Measurements from ENCODE around the gene OR10P1. TPM values are rescaled to one million over a fixed set of nuclear protein-coding genes. Genes with fewer than 3 reads are reported as not detected.

Gene OR10P1
- total and polyA plus RNA-seq, 9 donors: not detected

DNA sequence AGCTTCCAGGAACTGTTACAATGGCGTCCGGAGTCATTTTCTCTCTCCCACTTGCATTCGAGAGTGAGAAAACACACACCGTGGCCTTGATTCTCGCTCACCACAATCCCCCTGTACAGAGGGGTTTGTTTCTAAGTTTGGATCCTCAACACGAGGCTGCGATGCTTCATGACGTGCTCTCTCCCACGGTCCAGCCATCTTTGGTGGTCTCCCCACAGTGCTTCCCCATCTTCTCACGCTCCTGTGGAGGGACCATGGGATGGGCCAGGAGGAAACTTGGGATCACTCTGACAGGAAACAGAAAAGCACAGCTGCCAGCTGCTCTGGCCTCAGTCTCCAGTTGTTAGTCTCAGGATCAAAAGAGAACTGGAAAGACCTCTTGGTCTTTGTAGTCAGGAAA, 28.1 kb downstream of the OR10P1 start:
- no peak overlapping the region for H3K27ac ChIP-seq
- H3K27me3 ChIP-seq: no peaks in the 10 kb centered on the region
- intact Hi-C loops (cut with DNase I): no loop called here
- H3K9me3 ChIP-seq: no peaks in the 10 kb centered on the region
- H3K4me1 ChIP-seq (ENCODE audit: insufficient read depth): no peaks in the 10 kb centered on the region
- no peak for DNase-seq
- TF ChIP-seq, protein P1, sequence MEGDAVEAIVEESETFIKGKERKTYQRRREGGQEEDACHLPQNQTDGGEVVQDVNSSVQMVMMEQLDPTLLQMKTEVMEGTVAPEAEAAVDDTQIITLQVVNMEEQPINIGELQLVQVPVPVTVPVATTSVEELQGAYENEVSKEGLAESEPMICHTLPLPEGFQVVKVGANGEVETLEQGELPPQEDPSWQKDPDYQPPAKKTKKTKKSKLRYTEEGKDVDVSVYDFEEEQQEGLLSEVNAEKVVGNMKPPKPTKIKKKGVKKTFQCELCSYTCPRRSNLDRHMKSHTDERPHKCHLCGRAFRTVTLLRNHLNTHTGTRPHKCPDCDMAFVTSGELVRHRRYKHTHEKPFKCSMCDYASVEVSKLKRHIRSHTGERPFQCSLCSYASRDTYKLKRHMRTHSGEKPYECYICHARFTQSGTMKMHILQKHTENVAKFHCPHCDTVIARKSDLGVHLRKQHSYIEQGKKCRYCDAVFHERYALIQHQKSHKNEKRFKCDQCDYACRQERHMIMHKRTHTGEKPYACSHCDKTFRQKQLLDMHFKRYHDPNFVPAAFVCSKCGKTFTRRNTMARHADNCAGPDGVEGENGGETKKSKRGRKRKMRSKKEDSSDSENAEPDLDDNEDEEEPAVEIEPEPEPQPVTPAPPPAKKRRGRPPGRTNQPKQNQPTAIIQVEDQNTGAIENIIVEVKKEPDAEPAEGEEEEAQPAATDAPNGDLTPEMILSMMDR (IDR thresholded peaks at IDR 0.05): no peak
- no peak for TF ChIP-seq POLR2A (IDR thresholded peaks at IDR 0.05)
- TF ChIP-seq EP300 (IDR thresholded peaks at IDR 0.05): no peak
- H3K4me3 ChIP-seq: no peak overlapping the region
- 58 to 72% (median 66%) methylated on average over 10 of the region's 10 CpGs for WGBS, 3 donors
- no peaks in the 10 kb centered on the region for H3K36me3 ChIP-seq

DNA sequence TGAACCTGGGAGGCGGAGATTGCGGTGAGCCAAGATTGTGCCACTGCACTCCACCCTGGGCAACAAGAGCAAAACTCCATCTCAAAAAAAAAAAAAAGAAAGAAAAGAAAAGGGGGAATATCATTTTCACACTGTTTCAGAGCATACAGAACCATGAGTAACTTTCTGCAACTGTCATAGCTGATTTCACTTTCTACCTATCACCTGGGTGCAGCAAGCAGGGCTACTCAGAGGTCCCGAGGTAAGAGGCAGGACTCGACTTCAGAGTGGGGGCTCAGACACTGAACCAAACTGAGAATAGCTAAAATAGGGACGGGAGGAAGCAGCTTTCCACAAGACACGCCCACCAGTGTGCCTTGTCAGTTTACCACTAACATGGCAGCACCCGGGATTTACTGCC, 29.8 kb downstream of the OR10P1 start:
- TF ChIP-seq, protein P1 (IDR thresholded peaks at IDR 0.05): no peak
- no peak for TF ChIP-seq EP300 (IDR thresholded peaks at IDR 0.05)
- TF ChIP-seq POLR2A (IDR thresholded peaks at IDR 0.05): no peak
- Histone ChIP-seq H3K36me3 (no peaks in the 10 kb centered on the region), H3K4me1 (ENCODE audit: insufficient read depth) (no peaks in the 10 kb centered on the region), H3K27ac (no peak overlapping the region), H3K9me3 (no peaks in the 10 kb centered on the region), H3K4me3 (no peak overlapping the region), H3K27me3 (no peaks in the 10 kb centered on the region)
- DNase-seq: no peak
- WGBS, 3 donors: 77 to 78% (median 77%) methylated on average over 7 of the region's 7 CpGs
- intact Hi-C loops (cut with DNase I): no loop called here

DNA sequence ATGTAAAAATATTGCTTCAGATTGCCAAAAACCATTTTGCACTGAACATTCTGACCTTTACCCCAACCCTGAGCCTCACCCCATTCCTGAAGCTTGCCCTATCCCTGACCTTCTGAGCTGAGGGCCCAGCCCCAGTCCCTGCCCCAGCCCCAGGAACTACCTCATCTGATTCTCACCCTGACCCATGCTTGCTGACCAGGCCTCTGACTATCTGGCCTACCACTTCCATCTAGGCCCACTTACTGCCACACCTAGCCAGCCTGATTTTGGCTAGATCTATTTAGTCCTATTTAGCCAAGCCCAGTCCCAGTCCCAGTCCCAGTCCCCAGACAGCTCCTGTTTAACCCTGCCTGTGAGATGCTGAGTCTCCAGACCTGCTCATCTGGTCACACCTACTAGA, 33.6 kb downstream of the OR10P1 start:
- Histone ChIP-seq H3K36me3 (no peaks in the 10 kb centered on the region), H3K27me3 (no peaks in the 10 kb centered on the region), H3K27ac (no peak overlapping the region), H3K9me3 (no peaks in the 10 kb centered on the region), H3K4me1 (ENCODE audit: insufficient read depth) (no peaks in the 10 kb centered on the region), H3K4me3 (no peak overlapping the region)
- DNase-seq: no peak
- TF ChIP-seq, protein P1 (IDR thresholded peaks at IDR 0.05): no peak
- TF ChIP-seq EP300 (IDR thresholded peaks at IDR 0.05) (no peak), POLR2A (IDR thresholded peaks at IDR 0.05) (no peak)
- intact Hi-C loops (cut with DNase I): no loop called here

DNA sequence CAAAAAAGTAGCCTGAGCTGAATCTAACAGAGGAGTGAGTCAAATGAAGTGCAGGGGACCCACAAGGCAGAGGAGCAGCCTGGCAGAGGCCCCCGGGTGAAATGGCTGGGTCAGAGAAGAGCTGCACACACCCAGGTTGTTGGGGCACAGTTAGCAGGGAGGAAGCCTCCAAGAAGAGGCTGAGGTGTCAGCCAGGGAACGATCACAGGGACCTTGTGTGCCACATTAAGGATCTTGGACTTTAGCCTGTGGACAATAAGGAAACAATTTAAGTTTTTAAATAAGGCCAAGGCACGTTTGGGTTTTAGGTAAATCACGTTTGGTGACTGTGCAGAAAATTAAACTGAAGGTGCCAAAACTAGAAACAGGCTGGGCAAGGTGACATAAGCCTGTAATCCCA, 35.1 kb downstream of the OR10P1 start:
- Histone ChIP-seq H3K36me3 (no peaks in the 10 kb centered on the region), H3K9me3 (no peaks in the 10 kb centered on the region)

More for the DNA sequence above, 35.1 kb downstream of the OR10P1 start:
- H3K27ac ChIP-seq: no peak overlapping the region
- H3K4me1 ChIP-seq (ENCODE audit: insufficient read depth): no peaks in the 10 kb centered on the region
- no peak for DNase-seq
- no peaks in the 10 kb centered on the region for H3K27me3 ChIP-seq
- intact Hi-C loops (cut with DNase I): no loop called here
- WGBS, 3 donors: 47 to 68% (median 66%) methylated on average over 4 of the region's 4 CpGs
- H3K4me3 ChIP-seq: no peak overlapping the region
- TF ChIP-seq, protein P1 (IDR thresholded peaks at IDR 0.05): no peak
- TF ChIP-seq EP300 (IDR thresholded peaks at IDR 0.05) (no peak), POLR2A (IDR thresholded peaks at IDR 0.05) (no peak)

All from ovary (tissue), 9 donors.